Measurements from ENCODE around the gene LRRK2. TPM values are rescaled to one million over a fixed set of nuclear protein-coding genes. Genes with fewer than 3 reads are reported as not detected.
A peak's percentile ranks its signal among the peaks of the same experiment; 100 is the strongest.

Gene LRRK2
- total RNA-seq, 1 experiment from 2014 or later = 0.13 TPM

- intact Hi-C loops (cut with micrococcal nuclease; ENCODE audit: unreplicated experiment) (loop anchor here (1.0 kb wide), 1 partner anchor 161 kb away; no protein-coding TSS in a partner anchor), in situ Hi-C loops (cut with HindIII; ENCODE audit: low pct_unique_long_range_greater_than_20kb, low sequenced_read_pairs) (no loop called here)
- Histone ChIP-seq H3K27ac (ENCODE audit: low read length) (no peak overlapping the region), H3K36me3 (ENCODE audit: control insufficient read depth, insufficient read depth, low read length) (no peaks in the 10 kb centered on the region), H3K4me3 (ENCODE audit: low read depth in 2 of 2, low read length in 2 of 2) (no peak overlapping the region), H3K4me1 (ENCODE audit: control insufficient read depth, insufficient read depth, low read length) (no peaks in the 10 kb centered on the region), H3K27me3 (ENCODE audit: control insufficient read depth, insufficient read depth, low read length) (no peaks in the 10 kb centered on the region), H3K9me3 (ENCODE audit: control insufficient read depth, insufficient read depth, low read depth, low read length) (no peaks in the 10 kb centered on the region)
- ChIA-PET CTCF (no interaction called here), POLR2A (no interaction called here)
- ATAC-seq (no peak), DNase-seq (ENCODE audit: low read depth, low spot score) (no peak)
- TF ChIP-seq POLR2AphosphoS5 (IDR thresholded peaks at IDR 0.05; ENCODE audit: low read depth, low read length) = no peak
- peak; percentile 57; the same call in 1 of the 2 replicates for TF ChIP-seq CTCF (IDR thresholded peaks at IDR 0.05)
- no peak for TF ChIP-seq SIN3A (IDR thresholded peaks at IDR 0.05; ENCODE audit: borderline replicate concordance, insufficient read depth, low read depth, low read length)
- no peak for TF ChIP-seq REST (IDR thresholded peaks at IDR 0.05; ENCODE audit: insufficient read depth in 1 of 2, low read depth in 2 of 2, low read length in 1 of 2)
- no TSS peak for BruUV-seq (replicated peaks)
These were observed 88.3 kb downstream of the LRRK2 start for GRCh38 chr12:40312982-40313576.

- POLR2A ChIA-PET = no interaction called here
- Histone ChIP-seq H3K27ac (ENCODE audit: low read length) (no peak overlapping the region), H3K27me3 (ENCODE audit: control insufficient read depth, insufficient read depth, low read length) (no peaks in the 10 kb centered on the region), H3K4me3 (ENCODE audit: low read depth in 2 of 2, low read length in 2 of 2) (no peak overlapping the region), H3K9me3 (ENCODE audit: control insufficient read depth, insufficient read depth, low read depth, low read length) (no peaks in the 10 kb centered on the region), H3K36me3 (ENCODE audit: control insufficient read depth, insufficient read depth, low read length) (no peaks in the 10 kb centered on the region), H3K4me1 (ENCODE audit: control insufficient read depth, insufficient read depth, low read length) (no peaks in the 10 kb centered on the region)
- intact Hi-C loops (cut with micrococcal nuclease; ENCODE audit: unreplicated experiment) = loop anchor here (1.0 kb wide), 1 partner anchor 162 kb away; no protein-coding TSS in a partner anchor
- ATAC-seq (no peak), DNase-seq (ENCODE audit: low read depth, low spot score) (no peak)
- no peak for TF ChIP-seq REST (IDR thresholded peaks at IDR 0.05; ENCODE audit: insufficient read depth in 1 of 2, low read depth in 2 of 2, low read length in 1 of 2)
- TF ChIP-seq POLR2AphosphoS5 (IDR thresholded peaks at IDR 0.05; ENCODE audit: low read depth, low read length) = no peak
- TF ChIP-seq TCF7L2 (IDR thresholded peaks at IDR 0.05; ENCODE audit: low read depth, low read length) = no peak
- no peak for TF ChIP-seq SIN3A (IDR thresholded peaks at IDR 0.05; ENCODE audit: borderline replicate concordance, insufficient read depth, low read depth, low read length)
- TF ChIP-seq CTCF (IDR thresholded peaks at IDR 0.05) = no peak
- CTCF ChIA-PET = no interaction called here
- no TSS peak for BruUV-seq (replicated peaks)
- in situ Hi-C loops (cut with HindIII; ENCODE audit: low pct_unique_long_range_greater_than_20kb, low sequenced_read_pairs) = no loop called here
These were observed 89.1 kb downstream of the LRRK2 start for GRCh38 chr12:40313928-40314327.
